BE2C (cell line): Measurements from ENCODE around the gene SCD.

Source experiments
- DNase-seq: peaks from one replicate; pipeline ENCODE4 v3.0.0-alpha.2; 2020
- H3K27me3 ChIP-seq: fragments of 250-450 bp; sonication (Bioruptor Pico); 2 replicates; pipeline ENCODE4 v1.5.1; 2020; ENCODE audit warnings: mild to moderate bottlenecking
- H3K36me3 ChIP-seq: fragments of 250-450 bp; sonication (Bioruptor Pico); 2 replicates; pipeline ENCODE4 v1.5.1; 2020; ENCODE audit warnings: mild to moderate bottlenecking
- H3K4me1 ChIP-seq: fragments of 250-450 bp; sonication (Bioruptor Pico); 2 replicates; pipeline ENCODE4 v1.5.1; 2020
- H3K4me3 ChIP-seq: 2 replicates; pipeline ENCODE4 v1.5.1; 2011; ENCODE audit warnings: low read depth, low read length
- H3K9me3 ChIP-seq: fragments of 250-450 bp; sonication (Bioruptor Pico); 2 replicates; pipeline ENCODE4 v1.5.1; 2020
- CTCF ChIP-seq: IDR thresholded peaks from 2 replicates; pipeline ENCODE4 v1.5.1; 2012; ENCODE audit warnings: mild to moderate bottlenecking, low read depth, low read length

SCD gene

GRCh38 chr10:100327007-100327717 is 19.9 kb upstream of the SCD start:
- Histone ChIP-seq H3K9me3 (no peaks in the 10 kb centered on the region), H3K27me3 (peaks cover 21% of the 10 kb centered on the region), H3K4me1 (no peaks in the 10 kb centered on the region), H3K36me3 (no peaks in the 10 kb centered on the region), H3K4me3 (no peak overlapping the region)
- TF ChIP-seq CTCF = no peak
- DNase-seq = no peak

GRCh38 chr10:100327718-100328009 is 19.4 kb upstream of the SCD start:
- peaks cover 21% of the 10 kb centered on the region for H3K27me3 ChIP-seq
- no peaks in the 10 kb centered on the region for H3K9me3 ChIP-seq
- H3K36me3 ChIP-seq = no peaks in the 10 kb centered on the region
- no peaks in the 10 kb centered on the region for H3K4me1 ChIP-seq
- TF ChIP-seq CTCF = no peak
- H3K4me3 ChIP-seq = no peak overlapping the region
- DNase-seq = no peak

- H3K4me1 ChIP-seq = no peaks in the 10 kb centered on the region
- no peaks in the 10 kb centered on the region for H3K9me3 ChIP-seq
- H3K27me3 ChIP-seq = peaks cover 21% of the 10 kb centered on the region
- no peaks in the 10 kb centered on the region for H3K36me3 ChIP-seq
- no peak for DNase-seq
- H3K4me3 ChIP-seq = no peak overlapping the region
- TF ChIP-seq CTCF = no peak
Observed at GRCh38 chr10:100328198-100328597, 18.8 kb upstream of the SCD start.

GRCh38 chr10:100330079-100330478 is 17.0 kb upstream of the SCD start, which contains the start of gene PKD2L1:
PKD2L1 (minus strand) TSS chr10:100330228; CDS start chr10:100330103, 125 bp downstream.
- no peaks in the 10 kb centered on the region for H3K4me1 ChIP-seq
- TF ChIP-seq CTCF = no peak
- no peak for DNase-seq
- no peaks in the 10 kb centered on the region for H3K9me3 ChIP-seq
- H3K36me3 ChIP-seq = no peaks in the 10 kb centered on the region
- no peak within 1 kb of the TSS for H3K4me3 ChIP-seq
- peaks cover 21% of the 10 kb centered on the region for H3K27me3 ChIP-seq

GRCh38 chr10:100333106-100333505 is 13.9 kb upstream of the SCD start:
- TF ChIP-seq CTCF = no peak
- Histone ChIP-seq H3K9me3 (no peaks in the 10 kb centered on the region), H3K36me3 (no peaks in the 10 kb centered on the region), H3K27me3 (peaks cover 16% of the 10 kb centered on the region), H3K4me1 (no peaks in the 10 kb centered on the region), H3K4me3 (no peak overlapping the region)
- DNase-seq = no peak

- Histone ChIP-seq H3K4me1 (no peaks in the 10 kb centered on the region), H3K27me3 (peaks cover 16% of the 10 kb centered on the region)
Observed at GRCh38 chr10:100333661-100334440, 13.2 kb upstream of the SCD start.

More at GRCh38 chr10:100333661-100334440, 13.2 kb upstream of the SCD start:
- no peak for DNase-seq
- Histone ChIP-seq H3K4me3 (no peak overlapping the region), H3K9me3 (no peaks in the 10 kb centered on the region), H3K36me3 (no peaks in the 10 kb centered on the region)
- TF ChIP-seq CTCF = no peak
